ENCODE results near the gene PRKD2. TPM values are rescaled to one million over a fixed set of nuclear protein-coding genes. Genes with fewer than 3 reads are reported as not detected.

PRKD2 gene
- total RNA-seq, 1 donor from 2014 or later = 28.4 TPM

- TF ChIP-seq CTCF (conservative IDR thresholded peaks at IDR 0.05; ENCODE audit: low read depth, low read length) = no peak
- DNase-seq (ENCODE audit: low read depth) = no peak
- H3K4me3 ChIP-seq (ENCODE audit: low read depth, low read length) = no peak within 1 kb of the TSS
Observed at GRCh38 chr19:46624958-46625661, 91.8 kb downstream of the PRKD2 start, which contains the start of gene PTGIR. Gene PTGIR (minus strand): TSS chr19:46625089. CDS start chr19:46624225, 864 bp downstream.

Other genes with a start within 250 kb of the PRKD2 start
- gene PNMA8A, start 245.6 kb downstream of the PRKD2 start, total RNA-seq = 4.3 and 7.4 TPM in 2 replicates
- gene PNMA8B, start 221.2 kb downstream of the PRKD2 start, total RNA-seq = 0.36 and 0.92 TPM in 2 replicates
- gene CALM3, start 115.8 kb downstream of the PRKD2 start, total RNA-seq = 181 and 304 TPM in 2 replicates
- gene PTGIR, start 92.0 kb downstream of the PRKD2 start, total RNA-seq = 0.07 and 0.58 TPM in 2 replicates
- not detected in 2 replicates for gene GNG8, start 80.9 kb downstream of the PRKD2 start, total RNA-seq
- gene DACT3, start 55.9 kb downstream of the PRKD2 start, total RNA-seq = not detected in 2 replicates
- 20.3 and 27.8 TPM in 2 replicates for gene FKRP, start 28.9 kb upstream of the PRKD2 start, total RNA-seq
- 62.1 and 95.0 TPM in 2 replicates for gene STRN4, start 29.3 kb upstream of the PRKD2 start, total RNA-seq
- 85.1 and 197 TPM in 2 replicates for gene SLC1A5, start 71.5 kb upstream of the PRKD2 start, total RNA-seq
- 172 and 288 TPM in 2 replicates for gene AP2S1, start 133.7 kb upstream of the PRKD2 start, total RNA-seq
- gene ARHGAP35, start 143.9 kb upstream of the PRKD2 start, total RNA-seq = 19.4 and 21.7 TPM in 2 replicates